Fibroblast of skin of right quadriceps (primary cell): ENCODE measurements around the gene GRM7.

ENCODE experiments used
- DNase-seq: peaks from one replicate; pipeline ENCODE4 v3.0.0-alpha.2; 2013

The GRM7 gene

DNA sequence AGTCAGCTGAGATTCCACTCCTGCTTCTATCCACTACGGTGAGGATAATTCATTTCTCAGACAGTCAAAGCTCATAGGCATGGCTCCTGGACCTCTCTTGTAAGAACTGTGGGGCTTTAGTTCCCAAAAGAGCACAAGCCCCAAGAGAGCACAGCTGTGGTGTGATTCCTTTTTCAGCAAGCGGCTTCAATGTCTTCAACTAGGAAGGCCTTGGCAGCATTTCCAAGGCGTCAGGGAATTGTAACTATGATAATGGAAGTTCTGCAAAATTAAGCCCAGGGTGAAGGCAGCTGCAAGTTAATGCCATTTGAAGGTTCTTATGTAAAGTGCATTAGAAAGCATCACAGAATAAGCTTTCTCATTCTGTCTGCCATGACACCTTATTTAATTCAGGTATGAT lies 657.1 kb downstream of the GRM7 start:
- no peak for DNase-seq

DNA sequence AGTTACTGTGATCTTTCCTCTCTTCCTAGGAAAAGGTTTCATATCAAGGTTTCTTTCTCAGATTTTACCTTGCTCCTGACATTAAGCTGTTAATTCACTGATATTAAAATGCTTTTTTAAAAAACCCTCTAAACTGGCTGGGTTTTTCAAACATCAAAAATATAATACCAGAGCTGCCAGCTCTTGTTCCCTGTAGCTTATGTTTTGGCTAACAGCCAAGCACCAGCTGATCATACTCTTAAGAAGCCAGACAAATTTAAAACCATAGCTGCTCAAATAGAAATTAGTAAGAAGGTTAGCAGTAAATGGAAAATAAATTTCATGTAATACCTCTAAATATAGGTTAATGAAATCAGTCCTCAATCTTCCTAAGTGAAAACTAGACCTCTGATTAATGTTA lies 657.5 kb downstream of the GRM7 start:
- no peak for DNase-seq

DNA sequence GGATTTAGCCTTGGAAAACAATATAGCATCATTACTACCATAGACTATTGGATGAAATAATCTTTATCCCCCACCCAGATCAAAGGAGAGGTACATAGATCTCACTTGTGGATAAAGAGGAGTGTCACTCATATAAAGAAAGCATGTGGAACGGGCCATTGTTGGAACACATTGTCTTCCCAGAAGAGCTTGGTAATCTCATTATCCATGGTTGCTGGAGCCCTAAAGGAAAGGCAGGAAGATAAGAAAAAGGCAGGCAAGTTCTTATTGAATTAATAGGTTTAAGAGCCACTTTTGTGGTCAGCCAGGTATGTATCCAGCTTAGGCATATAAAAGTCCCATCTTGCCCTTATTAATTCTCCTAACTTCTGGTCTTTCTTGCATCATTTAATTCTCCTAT lies 659.1 kb downstream of the GRM7 start:
- no peak for DNase-seq

GRCh38 chr3:7520593-7520992 lies 659.7 kb downstream of the GRM7 start:
- no peak for DNase-seq

DNA sequence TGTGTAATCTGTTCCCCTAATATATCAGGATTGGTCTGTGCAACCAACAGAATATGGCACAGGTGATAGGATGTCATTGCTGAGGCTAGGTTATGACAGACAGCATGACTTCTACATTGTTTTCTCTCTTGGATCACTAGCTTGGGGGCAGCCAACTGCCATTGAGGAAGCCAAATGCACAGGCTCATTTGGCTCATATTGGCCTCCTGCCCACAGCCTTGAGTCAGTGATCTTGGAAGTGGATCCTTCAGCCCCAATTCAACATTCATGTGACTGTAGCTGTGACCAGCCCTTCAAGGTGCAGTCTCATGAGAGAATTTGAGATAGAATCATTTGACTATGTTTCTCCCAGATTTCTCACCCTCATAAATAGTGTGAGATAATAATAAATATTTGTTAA lies 675.6 kb downstream of the GRM7 start:
- DNase-seq, result no peak

DNA sequence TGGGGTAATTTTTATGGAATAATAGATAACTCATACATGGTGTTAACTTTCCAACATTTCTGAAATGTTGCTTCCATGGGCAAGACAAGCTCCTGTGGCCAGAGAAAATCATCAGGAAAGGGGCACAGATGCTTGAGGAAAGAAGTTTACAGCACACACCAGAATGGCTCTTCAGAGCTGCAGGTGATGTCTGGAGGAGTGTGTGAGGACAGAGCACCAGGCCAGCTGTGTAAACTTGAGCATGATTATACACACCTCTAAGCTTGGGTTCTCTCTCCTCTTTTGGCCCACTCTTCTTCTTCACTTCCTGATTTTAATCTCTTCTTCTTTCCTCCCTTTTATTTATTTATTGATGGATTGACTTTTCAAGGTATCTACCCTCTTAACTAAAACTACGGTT lies 676.0 kb downstream of the GRM7 start:
- no peak for DNase-seq

DNA sequence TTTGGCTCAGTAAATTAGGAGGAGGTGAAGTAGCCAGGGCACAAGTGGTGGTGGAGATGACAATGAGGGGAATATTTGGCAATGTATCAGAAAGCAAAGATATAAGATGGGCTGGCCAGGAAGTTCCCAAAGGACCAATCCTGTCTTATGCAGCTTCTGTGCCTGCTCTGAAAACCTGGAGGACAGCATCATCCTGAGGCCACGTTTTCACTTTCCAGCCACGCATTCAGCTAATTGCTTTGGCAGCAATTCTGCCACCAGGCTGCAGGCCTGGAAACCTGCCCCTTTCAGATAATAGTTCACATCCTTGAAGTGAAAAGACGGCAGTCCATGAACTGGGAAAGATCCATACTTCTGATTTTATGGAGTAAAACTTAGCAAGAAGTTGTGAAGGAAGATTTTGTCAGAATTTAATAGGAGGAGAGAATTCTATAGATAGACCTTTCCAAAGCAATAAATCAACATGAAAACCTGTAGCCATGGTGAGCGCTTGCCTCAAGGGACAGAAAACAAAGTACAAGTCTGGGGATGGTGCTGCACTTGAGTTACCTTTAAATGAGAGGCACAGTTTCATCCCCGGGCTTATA lies 682.5 kb downstream of the GRM7 start:
- no peak for DNase-seq

GRCh38 chr3:7545334-7545733 lies 684.4 kb downstream of the GRM7 start:
- DNase-seq, result no peak

- no peak for DNase-seq
These were observed 685.3 kb downstream of the GRM7 start for GRCh38 chr3:7546253-7546652.

DNA sequence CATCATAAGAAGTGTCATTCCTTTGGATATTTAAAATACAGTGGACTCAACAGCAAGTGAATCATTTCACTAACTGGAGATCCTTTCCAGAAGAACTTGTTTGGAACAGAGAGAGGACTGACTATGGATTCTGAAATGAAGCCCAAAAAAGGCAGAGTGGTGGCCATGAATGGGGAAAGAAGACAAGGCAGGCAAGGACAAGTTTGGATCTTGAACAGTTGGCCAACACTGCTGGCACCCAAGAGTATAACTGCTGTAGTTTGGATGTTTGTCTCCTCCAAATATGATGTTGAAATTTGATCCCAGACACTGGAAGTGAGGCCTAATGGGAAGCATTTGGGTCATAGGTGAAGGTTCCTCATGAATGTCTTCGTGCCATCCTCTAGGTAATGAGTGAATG lies 686.9 kb downstream of the GRM7 start:
- no peak for DNase-seq

DNA sequence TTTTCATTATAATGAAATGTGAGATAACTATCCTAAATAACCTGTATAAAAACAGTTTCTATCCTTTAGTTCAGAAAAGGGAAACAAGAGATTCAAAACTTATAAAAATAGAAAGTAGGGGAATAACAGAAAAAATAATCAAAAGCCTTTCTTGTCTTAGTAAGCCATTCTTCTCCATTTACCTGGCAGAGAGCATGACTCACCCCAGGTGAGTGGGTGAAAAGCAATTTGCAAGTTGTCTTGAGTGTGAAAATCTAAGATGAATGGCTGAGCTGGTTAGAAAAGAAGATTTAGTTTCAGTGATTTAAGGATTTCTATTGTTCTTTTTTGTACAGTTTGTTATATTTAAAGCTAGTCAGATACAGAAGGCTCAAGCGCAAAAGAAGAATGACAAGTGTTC lies 702.0 kb downstream of the GRM7 start:
- no peak for DNase-seq

GRCh38 chr3:7565574-7565973 lies 704.7 kb downstream of the GRM7 start:
- no peak for DNase-seq

- no peak for DNase-seq
These were observed 706.2 kb downstream of the GRM7 start for GRCh38 chr3:7567160-7567559.

DNA sequence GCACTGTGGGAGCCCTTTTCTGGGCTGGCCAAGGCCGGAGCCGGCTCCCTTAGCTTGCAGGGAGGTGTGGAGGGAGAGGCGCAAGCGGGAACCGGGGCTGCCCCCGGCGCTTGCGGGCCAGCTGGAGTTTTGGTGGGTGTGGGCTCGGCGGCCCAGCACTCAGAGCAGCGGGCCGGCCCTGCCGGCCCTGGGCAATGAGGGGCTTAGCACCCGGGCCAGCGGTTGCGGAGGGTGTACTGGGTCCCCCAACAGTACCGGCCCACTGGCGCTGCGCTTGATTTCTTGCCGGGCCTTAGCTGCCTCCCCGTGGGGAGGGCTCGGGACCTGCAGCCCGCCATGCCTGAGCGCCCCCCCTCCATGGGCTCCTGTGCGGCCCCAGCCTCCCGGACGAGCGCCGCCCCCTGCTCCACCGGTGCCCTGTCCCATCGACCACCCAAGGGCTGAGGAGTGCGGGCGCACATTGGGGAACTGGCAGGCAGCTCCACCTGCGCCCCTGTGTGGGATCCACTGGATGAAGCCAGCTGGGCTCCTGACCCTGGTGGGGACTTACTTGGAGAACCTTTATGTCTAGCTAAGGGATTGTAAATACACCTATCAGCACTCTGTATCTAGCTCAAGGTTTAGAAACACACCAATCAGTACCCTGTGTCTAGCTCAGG lies 707.7 kb downstream of the GRM7 start:
- no peak for DNase-seq

- no peak for DNase-seq
These were observed 712.4 kb downstream of the GRM7 start for GRCh38 chr3:7573330-7573729.

DNA sequence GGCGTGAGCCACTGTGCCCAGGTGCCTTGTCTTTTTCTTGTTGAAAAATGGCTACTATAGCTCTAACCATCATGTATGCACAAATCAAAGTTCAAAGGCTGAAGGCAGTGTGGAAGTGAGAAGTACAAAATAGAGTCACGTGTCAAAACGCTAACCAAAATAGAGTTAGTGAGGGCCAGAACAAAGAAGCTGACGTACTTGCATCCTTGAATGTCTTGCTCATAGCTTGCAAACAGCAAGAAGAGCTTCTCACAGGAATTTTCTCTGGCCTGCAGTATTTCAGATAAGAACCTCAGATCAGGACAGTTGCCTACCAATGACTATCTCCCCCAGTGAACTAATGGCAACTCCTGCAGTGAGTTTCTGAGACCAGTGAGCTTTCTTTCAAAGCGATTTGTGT lies 713.5 kb downstream of the GRM7 start:
- DNase-seq, result no peak

GRCh38 chr3:7576071-7576470 lies 715.2 kb downstream of the GRM7 start:
- no peak for DNase-seq

- DNase-seq, result no peak
These were observed 715.6 kb downstream of the GRM7 start for GRCh38 chr3:7576506-7576905.

GRCh38 chr3:7577513-7577912 lies 716.6 kb downstream of the GRM7 start:
- DNase-seq, result no peak

DNA sequence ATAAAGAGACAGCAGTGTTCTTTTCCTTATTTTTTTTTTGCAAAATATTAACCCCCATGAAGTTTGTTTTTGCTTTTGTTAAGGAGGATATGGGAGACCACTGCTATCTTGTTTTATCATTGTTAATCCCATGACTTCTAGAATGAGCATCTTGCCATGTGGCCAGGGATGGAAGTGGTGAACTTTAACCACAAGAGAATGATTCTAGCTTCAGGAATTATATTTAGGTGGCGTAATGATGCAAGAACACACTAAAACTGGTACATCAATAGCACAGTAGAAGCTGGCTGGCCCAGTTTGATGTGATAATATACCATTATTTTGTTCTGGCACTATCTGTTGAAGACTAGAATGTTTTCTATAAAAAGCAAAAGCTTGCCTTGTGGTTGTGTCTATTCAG lies 720.9 kb downstream of the GRM7 start:
- DNase-seq, result no peak

DNA sequence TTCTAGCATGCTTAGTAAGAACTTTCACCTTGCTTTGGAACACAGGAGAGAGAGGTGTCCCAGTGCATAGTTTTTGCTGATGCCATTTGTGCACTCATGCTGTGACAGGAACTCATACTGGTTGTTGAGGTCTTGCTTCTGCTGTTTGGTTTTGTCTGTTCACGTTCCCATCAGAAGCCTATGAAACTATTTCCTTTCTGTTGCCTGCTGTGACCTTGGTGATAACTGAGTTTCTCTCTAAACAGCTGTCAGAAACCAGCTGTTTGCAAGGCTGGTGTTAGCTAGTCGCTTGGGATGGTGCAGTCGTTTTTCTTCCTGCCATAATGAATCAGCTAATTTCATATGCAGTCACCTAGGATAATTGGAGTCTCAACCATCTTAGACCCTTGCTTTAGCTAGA lies 724.1 kb downstream of the GRM7 start:
- DNase-seq, result no peak

DNA sequence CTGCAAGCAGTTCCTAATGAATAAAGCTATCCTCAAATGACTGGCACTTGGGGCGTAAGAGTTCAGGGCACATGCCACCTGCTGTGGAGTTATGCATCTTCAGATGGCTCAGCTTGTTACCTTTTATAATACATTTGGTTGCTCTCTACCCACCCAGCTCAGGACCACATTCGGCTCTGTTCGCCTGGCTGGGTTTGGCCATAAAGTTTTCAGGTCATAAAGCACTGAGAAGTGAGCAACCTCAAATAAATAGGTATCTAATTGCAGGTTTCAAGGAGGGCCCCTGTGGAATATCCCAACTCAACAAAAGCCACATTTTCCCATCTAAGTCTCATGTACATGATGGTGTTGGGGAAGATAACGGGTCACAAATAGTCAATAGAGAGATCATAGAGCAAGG lies 727.3 kb downstream of the GRM7 start:
- DNase-seq, result no peak

DNA sequence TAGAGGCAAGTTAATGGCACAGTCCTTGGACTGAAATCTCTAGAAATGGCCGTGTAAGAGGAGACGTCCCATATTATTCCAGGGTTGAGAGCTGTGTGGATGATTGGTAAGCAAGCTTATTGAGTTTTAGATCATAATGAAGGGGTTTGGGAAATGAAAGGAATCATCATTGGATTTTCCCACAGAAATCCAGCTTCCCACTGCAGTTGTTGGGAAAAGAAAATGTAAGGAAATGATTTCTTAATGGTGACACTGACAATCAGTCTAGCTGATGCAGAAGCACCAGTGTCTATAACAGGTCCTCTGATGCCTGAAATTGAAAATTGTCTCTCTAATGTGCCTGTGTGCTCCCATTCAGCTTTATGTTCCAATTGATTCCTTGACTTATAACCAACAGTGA lies 728.6 kb downstream of the GRM7 start:
- no peak for DNase-seq

DNA sequence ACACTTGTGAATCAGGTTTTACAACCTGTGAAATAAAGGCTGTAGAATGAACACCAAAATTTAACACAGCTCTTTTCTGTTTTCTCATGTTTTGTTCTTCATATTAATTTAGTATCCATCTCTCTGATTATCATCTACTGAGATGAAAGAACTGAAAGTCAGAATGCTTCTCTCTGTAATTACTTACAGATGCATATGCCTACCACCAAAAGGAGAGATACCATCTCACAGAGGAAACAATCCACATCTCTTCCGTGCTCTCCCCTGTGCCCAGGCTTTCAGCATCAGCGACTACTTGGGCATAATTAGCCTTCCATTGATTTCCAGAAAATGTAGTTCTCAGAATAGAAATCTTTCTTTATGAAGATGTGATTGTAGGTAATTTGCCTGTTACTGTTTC lies 741.4 kb downstream of the GRM7 start:
- no peak for DNase-seq

- DNase-seq, result no peak
These were observed 746.2 kb downstream of the GRM7 start for GRCh38 chr3:7607083-7607482.
